SK-N-MC (cell line): ENCODE data around the gene MED25.

Source experiments
- EZH2 ChIP-seq: fragments of 200-600 bp; sonication (generic); IDR thresholded peaks from one replicate; pipeline ENCODE4 v1.6.1; 2017; ENCODE audit warnings: antibody characterized with exemption
- FOXP2 ChIP-seq: optimal IDR thresholded peaks from 2 replicates; pipeline ENCODE3; 2011; ENCODE audit warnings: mild to moderate bottlenecking, moderate library complexity; ENCODE audit not compliant: insufficient read depth; ENCODE audit errors: extremely low read length, control extremely low read depth
- POLR2AphosphoS5 ChIP-seq: IDR thresholded peaks from 2 replicates; pipeline ENCODE4 v1.6.1; 2012; ENCODE audit warnings: mild to moderate bottlenecking, low read depth, low read length, borderline replicate concordance

GRCh38 chr19:49808711-49809159, 9.4 kb upstream of the MED25 start:
- TF ChIP-seq EZH2 = no peak
- TF ChIP-seq POLR2AphosphoS5 = no peak
- TF ChIP-seq FOXP2 = no peak
